ENCODE data around the gene HOXC6.
A peak's percentile ranks its signal among the peaks of the same experiment; 100 is the strongest.

The HOXC6 gene

GRCh38 chr12:53996240-53997203 is 31.7 kb upstream of the HOXC6 start:
- Histone ChIP-seq H3K27me3 (ENCODE audit: control insufficient read depth in 3 of 3, insufficient read depth in 3 of 3, low read depth in 1 of 3, low read length in 3 of 3) (peaks cover 86 to 100% (median 100%) of the 10 kb centered on the region in 3 experiments), H2BK5ac (ENCODE audit: low read length) (no peak overlapping the region), H3K36me3 (replicated peaks in 1 of 2; ENCODE audit: control insufficient read depth in 2 of 2, insufficient read depth in 2 of 2, low read length in 2 of 2) (no peaks in the 10 kb centered on the region), H2AFZ (ENCODE audit: low read length) (peak overlapping the region; percentile 90), H2BK120ac (ENCODE audit: low read depth, low read length) (no peak overlapping the region), H3K9me3 (replicated peaks in 1 of 2; ENCODE audit: control insufficient read depth in 2 of 2, insufficient read depth in 1 of 2, low read depth in 1 of 2, low read length in 2 of 2) (peaks cover 0 to 6% of the 10 kb centered on the region in 2 donors), H3K9ac (ENCODE audit: low read depth, low read length, poor library complexity) (no peak overlapping the region), H3K14ac (ENCODE audit: low read length) (no peak overlapping the region), H3K23ac (ENCODE audit: low read depth, low read length, poor library complexity) (peak overlapping the region; percentile 65), H4K91ac (ENCODE audit: low read depth, low read length, poor library complexity) (no peak overlapping the region), H3K4me1 (ENCODE audit: control insufficient read depth in 2 of 2, insufficient read depth in 1 of 2, low read depth in 1 of 2, low read length in 2 of 2) (no peaks in the 10 kb centered on the region), H4K8ac (ENCODE audit: low read depth, low read length) (no peak overlapping the region), H2AK5ac (ENCODE audit: low read depth, low read length) (no peak overlapping the region), H3K4ac (ENCODE audit: low read length) (no peak overlapping the region), H3K18ac (ENCODE audit: low read length) (no peak overlapping the region), H3K4me3 (ENCODE audit: low read length in 2 of 2) (no peak overlapping the region), H3K27ac (replicated peaks; ENCODE audit: low read length) (no peak overlapping the region), H2BK15ac (ENCODE audit: low read length) (no peak overlapping the region), H3K79me1 (ENCODE audit: low read depth, low read length) (no peaks in the 10 kb centered on the region), H2BK12ac (ENCODE audit: low read length) (no peak overlapping the region), H3K4me2 (ENCODE audit: insufficient read depth, low read length, poor library complexity, severe bottlenecking) (no peak overlapping the region)
- no peak for DNase-seq (ENCODE audit: low spot score)
- no CpG with 5 or more reads among the region's 29 CpGs for WGBS, 2 donors (ENCODE audit: extremely low coverage in 2 of 2, insufficient read length in 2 of 2, insufficient replicate concordance in 1 of 2)

- H3K9ac ChIP-seq (ENCODE audit: low read depth, low read length, poor library complexity) = no peak overlapping the region
- no peak for DNase-seq (ENCODE audit: low spot score)
- H3K27ac ChIP-seq (replicated peaks; ENCODE audit: low read length) = no peak overlapping the region
- H3K23ac ChIP-seq (ENCODE audit: low read depth, low read length, poor library complexity) = peak overlapping the region; percentile 65
- H4K91ac ChIP-seq (ENCODE audit: low read depth, low read length, poor library complexity) = no peak overlapping the region
- H2BK12ac ChIP-seq (ENCODE audit: low read length) = no peak overlapping the region
- no peak overlapping the region for H4K8ac ChIP-seq (ENCODE audit: low read depth, low read length)
- no peak overlapping the region for H3K18ac ChIP-seq (ENCODE audit: low read length)
- H3K4ac ChIP-seq (ENCODE audit: low read length) = no peak overlapping the region
- H3K27me3 ChIP-seq (ENCODE audit: control insufficient read depth in 3 of 3, insufficient read depth in 3 of 3, low read depth in 1 of 3, low read length in 3 of 3) = peaks cover 84 to 100% (median 100%) of the 10 kb centered on the region in 3 experiments
- no peaks in the 10 kb centered on the region for H3K4me1 ChIP-seq (ENCODE audit: control insufficient read depth in 2 of 2, insufficient read depth in 1 of 2, low read depth in 1 of 2, low read length in 2 of 2)
- peak overlapping the region; percentile 35 for H2AFZ ChIP-seq (ENCODE audit: low read length)
- no peak overlapping the region for H2BK15ac ChIP-seq (ENCODE audit: low read length)
- peaks cover 0 to 2% of the 10 kb centered on the region in 2 donors for H3K9me3 ChIP-seq (replicated peaks in 1 of 2; ENCODE audit: control insufficient read depth in 2 of 2, insufficient read depth in 1 of 2, low read depth in 1 of 2, low read length in 2 of 2)
- no CpG with 5 or more reads among the region's 35 CpGs for WGBS, 2 donors (ENCODE audit: extremely low coverage in 2 of 2, insufficient read length in 2 of 2, insufficient replicate concordance in 1 of 2)
- H2AK5ac ChIP-seq (ENCODE audit: low read depth, low read length) = no peak overlapping the region
- no peaks in the 10 kb centered on the region for H3K36me3 ChIP-seq (replicated peaks in 1 of 2; ENCODE audit: control insufficient read depth in 2 of 2, insufficient read depth in 2 of 2, low read length in 2 of 2)
- H2BK120ac ChIP-seq (ENCODE audit: low read depth, low read length) = no peak overlapping the region
- H3K14ac ChIP-seq (ENCODE audit: low read length) = no peak overlapping the region
- H3K79me1 ChIP-seq (ENCODE audit: low read depth, low read length) = no peaks in the 10 kb centered on the region
- H2BK5ac ChIP-seq (ENCODE audit: low read length) = no peak overlapping the region
- no peak overlapping the region for H3K4me2 ChIP-seq (ENCODE audit: insufficient read depth, low read length, poor library complexity, severe bottlenecking)
- H3K4me3 ChIP-seq (ENCODE audit: low read length in 2 of 2) = no peak overlapping the region
Observed at GRCh38 chr12:53997204-53998109, 30.8 kb upstream of the HOXC6 start.

- H2BK120ac ChIP-seq (ENCODE audit: low read depth, low read length) = no peak overlapping the region
- H3K9ac ChIP-seq (ENCODE audit: low read depth, low read length, poor library complexity) = no peak overlapping the region
- no peak overlapping the region for H2BK15ac ChIP-seq (ENCODE audit: low read length)
- peaks cover 84 to 100% (median 100%) of the 10 kb centered on the region in 3 experiments for H3K27me3 ChIP-seq (ENCODE audit: control insufficient read depth in 3 of 3, insufficient read depth in 3 of 3, low read depth in 1 of 3, low read length in 3 of 3)
- H3K4ac ChIP-seq (ENCODE audit: low read length) = no peak overlapping the region
- H3K9me3 ChIP-seq (replicated peaks in 1 of 2; ENCODE audit: control insufficient read depth in 2 of 2, insufficient read depth in 1 of 2, low read depth in 1 of 2, low read length in 2 of 2) = peaks cover 0 to 2% of the 10 kb centered on the region in 2 donors
- peak overlapping the region; percentile 11 for H3K4me2 ChIP-seq (ENCODE audit: insufficient read depth, low read length, poor library complexity, severe bottlenecking)
- H3K36me3 ChIP-seq (replicated peaks in 1 of 2; ENCODE audit: control insufficient read depth in 2 of 2, insufficient read depth in 2 of 2, low read length in 2 of 2) = no peaks in the 10 kb centered on the region
- no CpG with 5 or more reads among the region's 11 CpGs for WGBS, 2 donors (ENCODE audit: extremely low coverage in 2 of 2, insufficient read length in 2 of 2, insufficient replicate concordance in 1 of 2)
- H3K14ac ChIP-seq (ENCODE audit: low read length) = no peak overlapping the region
- no peak overlapping the region for H3K18ac ChIP-seq (ENCODE audit: low read length)
- no peaks in the 10 kb centered on the region for H3K4me1 ChIP-seq (ENCODE audit: control insufficient read depth in 2 of 2, insufficient read depth in 1 of 2, low read depth in 1 of 2, low read length in 2 of 2)
- no peak overlapping the region for H3K23ac ChIP-seq (ENCODE audit: low read depth, low read length, poor library complexity)
- no peak overlapping the region for H2AK5ac ChIP-seq (ENCODE audit: low read depth, low read length)
- no peak for DNase-seq (ENCODE audit: low spot score)
- no peak overlapping the region for H3K27ac ChIP-seq (replicated peaks; ENCODE audit: low read length)
- H2BK5ac ChIP-seq (ENCODE audit: low read length) = no peak overlapping the region
- no peak overlapping the region for H3K4me3 ChIP-seq (ENCODE audit: low read length in 2 of 2)
- H2AFZ ChIP-seq (ENCODE audit: low read length) = no peak overlapping the region
- no peak overlapping the region for H4K8ac ChIP-seq (ENCODE audit: low read depth, low read length)
- no peak overlapping the region for H2BK12ac ChIP-seq (ENCODE audit: low read length)
- H4K91ac ChIP-seq (ENCODE audit: low read depth, low read length, poor library complexity) = no peak overlapping the region
- no peaks in the 10 kb centered on the region for H3K79me1 ChIP-seq (ENCODE audit: low read depth, low read length)
Observed at GRCh38 chr12:53998110-53998899, 29.9 kb upstream of the HOXC6 start.
